Common myeloid progenitor, CD34-positive (primary cell): ENCODE measurements around the gene STUB1.
A peak's percentile ranks its signal among the peaks of the same experiment; 100 is the strongest.

ENCODE experiments used
- CTCF ChIA-PET: fragments of 350-600 bp; sonication (Branson Sonifier 250); formaldehyde crosslinking; loops from one replicate; lab custom pipeline; 2021; ENCODE audit warnings: antibody characterized with exemption; lab: Charles Lee
- POLR2A ChIA-PET: fragments of 350-600 bp; sonication (Branson Sonifier 250); formaldehyde crosslinking; loops from one replicate; lab custom pipeline; 2021; ENCODE audit warnings: antibody characterized with exemption; lab: Charles Lee
- DNase-seq, 3 donors: peaks; one replicate each; pipeline versions ENCODE4 v3.0.0 to v3.0.0-alpha.2; 2013
- H3K27ac ChIP-seq, 2 experiments: 1 replicate in 1 of 2; 2 replicates in 1 of 2; pipeline ENCODE4 v1.7.0; 2013; ENCODE audit warnings: inconsistent platforms in 2 of 2, low read length in 2 of 2, mild to moderate bottlenecking in 2 of 2, low read depth in 1 of 2, moderate library complexity in 1 of 2; ENCODE audit not compliant: severe bottlenecking in 2 of 2, insufficient read depth in 1 of 2, poor library complexity in 1 of 2
- H3K27me3 ChIP-seq, 5 experiments: replicated peaks in 2 of 5; 1 replicate in 3 of 5; 2 replicates in 2 of 5; pipeline versions ENCODE4 v1.6.1 to v1.7.0; 2013; ENCODE audit warnings: low read length in 4 of 5, mild to moderate bottlenecking in 2 of 5, moderate library complexity in 2 of 5, inconsistent platforms in 1 of 5; ENCODE audit not compliant: insufficient read depth in 5 of 5, control insufficient read depth in 4 of 5
- H3K36me3 ChIP-seq, 4 experiments: 1 replicate in 2 of 4; 2 replicates in 2 of 4; pipeline versions ENCODE4 v1.6.1 to v1.7.0; 2013; ENCODE audit warnings: low read length in 3 of 4, control low read depth in 1 of 4, mild to moderate bottlenecking in 1 of 4; ENCODE audit not compliant: control insufficient read depth in 4 of 4, insufficient read depth in 4 of 4
- H3K4me1 ChIP-seq, 4 experiments: 1 replicate in 3 of 4; 2 replicates in 1 of 4; pipeline versions ENCODE4 v1.6.1 to v1.7.1; 2013; ENCODE audit warnings: low read length in 3 of 4, mild to moderate bottlenecking in 3 of 4, control low read depth in 1 of 4, inconsistent platforms in 1 of 4, moderate library complexity in 1 of 4; ENCODE audit not compliant: control insufficient read depth in 4 of 4, insufficient read depth in 4 of 4; ENCODE audit errors: control extremely low read depth in 1 of 4
- H3K4me3 ChIP-seq, 7 experiments: 1 replicate in 4 of 7; 2 replicates in 3 of 7; pipeline versions ENCODE4 v1.5.1 to v1.7.0; 2013; ENCODE audit warnings: mild to moderate bottlenecking in 7 of 7, low read length in 6 of 7, moderate library complexity in 6 of 7, inconsistent platforms in 2 of 7, low read depth in 2 of 7, control low read depth in 1 of 7; ENCODE audit not compliant: insufficient read depth in 4 of 7, control insufficient read depth in 1 of 7; ENCODE audit errors: extremely low read depth in 1 of 7
- H3K9me3 ChIP-seq, 5 experiments: 1 replicate in 4 of 5; 2 replicates in 1 of 5; pipeline versions ENCODE4 v1.6.1 to v1.7.1; 2013; ENCODE audit warnings: low read length in 4 of 5, mild to moderate bottlenecking in 2 of 5, inconsistent platforms in 1 of 5, low read depth in 1 of 5, moderate library complexity in 1 of 5; ENCODE audit not compliant: control insufficient read depth in 4 of 5, insufficient read depth in 2 of 5; ENCODE audit errors: control extremely low read depth in 1 of 5
- WGBS: methylation state at CpG from one replicate; pipeline ENCODE4 v1.1.5; 2013; ENCODE audit not compliant: insufficient coverage; 5-methylcytosine and 5-hydroxymethylcytosine counted together

The STUB1 gene

DNA sequence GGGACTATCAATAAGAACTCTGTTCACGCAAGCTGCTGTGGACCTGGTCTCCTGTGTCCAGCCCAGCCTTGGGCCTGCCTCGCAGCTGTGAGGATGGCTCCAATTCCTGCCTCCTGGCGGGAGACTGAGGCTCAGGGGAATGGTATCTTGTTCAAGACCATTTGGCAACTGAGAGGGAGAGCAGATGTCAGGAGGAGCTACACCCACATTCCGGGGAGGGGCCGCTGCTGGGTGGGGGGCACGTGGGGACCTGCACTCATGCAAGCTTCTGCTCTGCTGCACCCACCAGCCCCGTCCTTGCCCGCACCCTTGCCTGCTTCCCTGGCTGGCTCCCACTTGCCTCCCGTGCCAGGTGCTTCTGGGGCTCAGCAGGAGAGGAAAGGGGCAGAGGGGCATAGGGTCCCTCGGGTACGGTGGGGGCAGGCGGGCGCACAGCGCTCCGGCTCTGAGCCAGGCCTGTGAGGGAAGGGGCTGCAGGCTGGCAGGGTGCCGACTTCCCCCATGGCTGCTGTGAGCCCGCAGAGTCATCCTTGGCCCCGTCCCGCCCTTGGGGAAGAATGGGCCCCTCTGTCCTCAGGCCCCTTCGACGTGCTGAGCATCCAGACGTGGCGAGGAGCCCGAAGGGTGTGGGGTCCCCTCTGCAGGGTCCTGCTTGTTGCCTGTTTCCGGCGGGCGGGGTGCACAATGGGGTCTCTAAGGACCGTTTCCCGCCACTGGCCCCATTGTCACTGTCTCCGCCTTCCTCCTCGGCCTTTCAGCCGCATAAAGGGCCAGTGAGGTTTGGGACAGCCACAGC, 37.4 kb downstream of the STUB1 start:
- Histone ChIP-seq H3K27ac (no peak overlapping the region), H3K4me1 (peaks cover 0 to 59% (median 51%) of the 10 kb centered on the region in 4 experiments), H3K4me3 (no peak overlapping the region), H3K9me3 (no peaks in the 10 kb centered on the region), H3K27me3 (peaks cover 0 to 39% (median 6%) of the 10 kb centered on the region in 5 experiments), H3K36me3 (peaks cover 0 to 3% (median 0%) of the 10 kb centered on the region in 4 experiments)
- CTCF ChIA-PET = interaction anchor here (1.0 to 3.4 kb wide), 6 partner anchors 8 to 67 kb away, joined by 3 to 17 read pairs (median 4); partner anchors contain the start of genes CCDC78 and CIAO3
- 85% methylated on average over 27 of the region's 32 CpGs for WGBS
- POLR2A ChIA-PET = no interaction called here
- no peak for DNase-seq

DNA sequence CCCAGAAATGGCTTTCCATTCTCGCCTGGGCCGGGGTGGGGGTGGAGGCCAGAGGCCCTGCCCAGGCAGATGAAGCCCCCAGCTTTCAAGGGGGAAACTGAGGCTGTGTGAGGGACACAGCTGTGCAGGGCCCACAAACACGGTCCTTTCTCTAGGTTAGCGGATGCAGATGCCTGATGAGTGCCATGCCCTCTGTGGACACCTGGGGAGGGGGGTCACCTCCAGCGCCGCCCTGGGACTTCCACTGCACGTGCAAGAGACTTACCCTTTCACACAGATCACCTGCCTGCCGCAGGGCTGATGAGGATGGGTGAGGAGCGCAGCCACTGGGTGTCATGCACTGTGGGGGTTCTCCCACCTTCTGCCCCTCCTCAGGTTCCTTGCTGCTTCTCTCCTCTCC, 38.2 kb downstream of the STUB1 start:
- CTCF ChIA-PET = interaction anchor here (1.8 to 3.4 kb wide), 2 partner anchors 26 to 30 kb away, joined by 5 to 15 read pairs; no protein-coding TSS in a partner anchor
- H3K4me3 ChIP-seq = no peak overlapping the region
- no peak overlapping the region for H3K27ac ChIP-seq
- no peak for DNase-seq
- 93% methylated on average over 9 of the region's 9 CpGs for WGBS
- peaks cover 0 to 59% (median 51%) of the 10 kb centered on the region in 4 experiments for H3K4me1 ChIP-seq
- H3K36me3 ChIP-seq = peaks cover 0 to 6% (median 0%) of the 10 kb centered on the region in 4 experiments
- POLR2A ChIA-PET = no interaction called here
- H3K27me3 ChIP-seq = peaks cover 0 to 37% (median 6%) of the 10 kb centered on the region in 5 experiments
- no peaks in the 10 kb centered on the region for H3K9me3 ChIP-seq

DNA sequence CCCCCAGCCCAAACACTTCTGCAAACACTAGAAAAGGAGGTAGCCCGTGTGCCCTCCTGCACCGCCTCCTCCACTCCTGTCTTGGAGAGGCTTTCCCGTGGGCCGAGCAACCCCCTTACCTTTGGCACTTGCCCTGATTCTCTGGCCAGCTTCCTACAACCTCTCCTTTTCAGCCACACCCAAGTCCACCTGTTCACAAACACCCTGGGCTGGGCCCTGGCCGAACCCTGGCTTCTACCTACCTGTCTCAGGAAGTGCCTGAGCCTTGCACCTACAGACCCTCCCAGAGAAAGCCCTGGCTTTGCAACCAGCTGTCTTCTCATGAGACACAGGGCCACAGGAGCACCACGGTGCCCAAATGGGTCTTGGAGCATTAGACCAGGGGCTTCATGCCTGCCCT, 38.7 kb downstream of the STUB1 start:
- ChIA-PET CTCF (interaction anchor here (0.9 to 4.3 kb wide), 7 partner anchors 8 to 69 kb away, joined by 3 to 23 read pairs (median 4); partner anchors contain the start of genes CHTF18 and RPUSD1), POLR2A (interaction anchor here (0.6 kb wide), 1 partner anchor 321 kb away, joined by 5 read pairs; no protein-coding TSS in a partner anchor)
- no peaks in the 10 kb centered on the region for H3K9me3 ChIP-seq
- peaks cover 0 to 32% (median 6%) of the 10 kb centered on the region in 5 experiments for H3K27me3 ChIP-seq
- no peak for DNase-seq
- H3K36me3 ChIP-seq = peaks cover 0 to 6% (median 0%) of the 10 kb centered on the region in 4 experiments
- H3K4me1 ChIP-seq = peaks cover 0 to 59% (median 50%) of the 10 kb centered on the region in 4 experiments
- WGBS = 92% methylated on average over 6 of the region's 6 CpGs
- H3K4me3 ChIP-seq = no peak overlapping the region
- no peak overlapping the region for H3K27ac ChIP-seq

DNA sequence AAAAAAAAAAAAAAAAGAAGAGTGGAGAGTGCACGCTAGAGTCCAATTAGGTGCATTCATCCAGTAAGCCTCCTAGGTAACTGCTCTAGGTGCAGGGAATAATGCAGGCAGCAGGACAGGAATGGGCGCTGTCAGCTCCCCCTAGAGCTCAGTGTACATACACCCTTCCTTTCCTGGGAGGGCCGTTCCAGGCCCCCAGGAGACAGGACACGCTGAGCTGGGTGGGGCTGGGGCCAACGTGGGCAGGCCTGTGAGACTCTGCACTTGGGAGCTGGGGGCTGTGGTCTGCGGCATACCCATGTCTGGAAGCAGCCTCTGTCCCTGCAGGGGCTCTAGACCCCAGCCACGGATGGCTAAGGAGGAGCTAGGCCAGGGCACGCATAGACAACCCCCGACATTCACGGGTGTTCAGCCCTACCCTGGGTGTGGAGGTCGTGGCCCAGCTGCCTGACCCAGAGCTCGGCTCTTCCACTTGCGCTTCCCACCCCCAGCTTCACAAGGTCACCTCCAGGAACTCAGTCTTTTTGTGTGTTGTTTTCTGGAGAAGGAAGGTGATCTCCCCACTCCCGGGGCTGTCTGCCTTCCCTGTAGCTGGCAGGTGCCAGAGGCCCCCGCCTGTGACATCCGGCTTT, 39.7 kb downstream of the STUB1 start:
- Histone ChIP-seq H3K27ac (peak overlapping the region in 1 of 2 experiments; percentile 49), H3K9me3 (no peaks in the 10 kb centered on the region), H3K27me3 (peaks cover 0 to 26% (median 6%) of the 10 kb centered on the region in 5 experiments), H3K4me3 (peak overlapping the region; percentile 52 to 83 (median 76)), H3K36me3 (peaks cover 0 to 6% (median 0%) of the 10 kb centered on the region in 4 experiments), H3K4me1 (peaks cover 0 to 55% (median 41%) of the 10 kb centered on the region in 4 experiments)
- 17% methylated on average over 12 of the region's 16 CpGs for WGBS
- ChIA-PET CTCF (interaction anchor here (0.9 to 4.3 kb wide), 10 partner anchors 9 to 68 kb away, joined by 3 to 23 read pairs (median 4); partner anchors contain the start of genes CHTF18 and RPUSD1), POLR2A (interaction anchor here (0.6 kb wide), 1 partner anchor 322 kb away, joined by 5 read pairs; no protein-coding TSS in a partner anchor)
- peak in 1 of 3 donors; percentile 41 for DNase-seq

DNA sequence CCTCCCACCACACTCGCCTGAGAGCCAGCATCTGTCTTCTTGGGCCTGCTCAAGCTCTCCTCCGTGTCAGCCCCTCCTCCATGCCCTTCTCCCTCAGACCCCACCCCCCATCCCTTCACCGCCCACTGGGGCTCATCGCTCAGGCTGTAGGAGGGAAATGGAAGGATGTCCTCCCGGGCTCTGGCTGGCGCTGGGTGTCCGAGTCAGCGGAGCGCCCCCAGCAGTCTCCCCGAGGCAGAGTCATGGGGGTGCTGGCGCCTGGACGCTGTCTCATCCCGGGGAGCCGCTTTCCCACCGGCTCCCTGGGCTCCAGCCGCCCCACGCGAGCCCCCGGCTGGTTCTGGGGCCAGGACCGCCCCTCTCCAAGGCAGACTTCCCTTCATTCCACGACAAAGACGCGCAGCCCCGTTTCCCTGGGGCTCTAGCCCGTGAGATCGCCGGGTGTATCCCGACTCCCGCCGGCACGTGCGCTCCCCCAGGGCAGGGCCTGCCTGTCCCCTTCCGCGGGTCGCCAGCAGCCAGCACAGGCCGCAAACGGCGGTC, 40.3 kb downstream of the STUB1 start:
- ChIA-PET CTCF (interaction anchor here (0.9 to 4.3 kb wide), 8 partner anchors 9 to 68 kb away, joined by 3 to 23 read pairs (median 4); partner anchors contain the start of genes CHTF18 and RPUSD1), POLR2A (no interaction called here)
- Histone ChIP-seq H3K4me1 (peaks cover 0 to 51% (median 37%) of the 10 kb centered on the region in 4 experiments), H3K36me3 (peaks cover 0 to 6% (median 0%) of the 10 kb centered on the region in 4 experiments), H3K27ac (peak overlapping the region in 1 of 2 experiments; percentile 49), H3K27me3 (peaks cover 0 to 22% (median 6%) of the 10 kb centered on the region in 5 experiments), H3K4me3 (peak overlapping the region; percentile 52 to 83 (median 76)), H3K9me3 (no peaks in the 10 kb centered on the region)
- peak in 2 of 3 donors; percentile 68 to 69 for DNase-seq
- under 1% methylated on average over 36 of the region's 38 CpGs for WGBS

DNA sequence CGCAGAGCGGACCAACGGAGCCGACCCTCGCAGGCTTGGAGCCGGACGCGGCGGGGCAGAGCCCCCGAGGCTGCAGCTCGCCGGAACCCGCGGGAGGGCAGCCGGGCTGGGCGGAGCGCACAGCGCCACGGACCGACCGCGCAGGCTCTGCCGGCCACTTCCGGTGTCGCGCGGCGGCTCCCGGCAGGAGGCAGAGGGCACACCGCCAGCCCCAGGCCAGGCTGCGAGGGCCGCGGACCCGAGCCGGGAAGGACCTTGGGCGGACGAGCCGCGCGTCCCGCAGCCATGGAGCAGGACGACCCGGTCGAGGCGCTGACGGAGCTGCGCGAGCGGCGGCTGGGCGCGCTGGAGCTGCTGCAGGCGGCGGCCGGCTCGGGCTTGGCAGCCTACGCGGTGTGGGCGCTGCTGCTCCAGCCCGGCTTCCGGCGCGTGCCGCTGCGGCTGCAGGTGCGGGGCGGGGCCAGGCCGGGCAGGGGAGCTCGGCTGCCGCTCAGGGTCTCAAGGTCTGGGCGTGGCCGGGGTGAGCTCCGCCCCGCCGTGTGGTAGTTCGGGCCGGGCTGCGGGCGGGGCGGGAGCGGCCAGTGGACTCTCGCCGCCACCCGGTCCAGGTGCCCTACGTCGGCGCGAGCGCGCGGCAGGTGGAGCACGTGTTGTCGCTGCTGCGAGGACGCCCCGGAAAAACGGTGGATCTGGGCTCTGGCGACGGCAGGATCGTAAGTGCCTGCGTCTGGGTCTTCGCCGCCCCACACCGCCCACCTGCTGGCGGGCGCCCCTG, 41.0 kb downstream of the STUB1 start, which contains the start of gene ANTKMT:
TSS of gene ANTKMT (plus strand) at position 157 of the 775 bp plus-strand sequence. CDS start at position 286, 129 bp downstream.
- peak; percentile 80 to 92 (median 90) for DNase-seq
- peaks cover 0 to 45% (median 31%) of the 10 kb centered on the region in 4 experiments for H3K4me1 ChIP-seq
- WGBS = 15% methylated on average over 96 of the region's 106 CpGs
- peaks cover 0 to 20% (median 6%) of the 10 kb centered on the region in 5 experiments for H3K27me3 ChIP-seq
- POLR2A ChIA-PET = no interaction called here
- H3K4me3 ChIP-seq = peak within 1 kb of the TSS; percentile 52 to 83 (median 76)
- H3K9me3 ChIP-seq = no peaks in the 10 kb centered on the region
- H3K27ac ChIP-seq = peak within 1 kb of the TSS in 1 of 2 experiments; percentile 49
- peaks cover 0 to 6% (median 0%) of the 10 kb centered on the region in 4 experiments for H3K36me3 ChIP-seq
- CTCF ChIA-PET = interaction anchor here (0.7 to 4.3 kb wide), 8 partner anchors 9 to 67 kb away, joined by 3 to 23 read pairs (median 4); partner anchors contain the start of genes CHTF18, CIAO3 and RPUSD1
